Fibroblast of lung (primary cell): ENCODE measurements around the gene NFE2.

Experiments
- CTCF ChIP-seq, 2 donors: IDR thresholded peaks in 1 of 2; conservative IDR thresholded peaks in 1 of 2; 1 replicate in 1 of 2; 2 replicates in 1 of 2; pipeline ENCODE4 v1.5.1; 2011 to 2012; ENCODE audit warnings: low read length in 2 of 2, control low read depth in 1 of 2, inconsistent platforms in 1 of 2, low read depth in 1 of 2, mild to moderate bottlenecking in 1 of 2
- EZH2 ChIP-seq: IDR thresholded peaks from 2 replicates; pipeline ENCODE4 v1.5.1; 2012; ENCODE audit warnings: low read length, control low read depth, mild to moderate bottlenecking; ENCODE audit errors: missing control alignments

GRCh38 chr12:54246011-54246641 lies 54.7 kb downstream of the NFE2 start:
- TF ChIP-seq CTCF (conservative IDR thresholded peaks at IDR 0.05 in 1 of 2, IDR thresholded peaks at IDR 0.05 in 1 of 2; ENCODE audit: low read depth in 1 of 2, low read length in 2 of 2) = no peak
- TF ChIP-seq EZH2 = no peak
